Lung microvascular endothelial cell (primary cell): Measurements from ENCODE around the gene DMRTA2. TPM values are rescaled to one million over a fixed set of nuclear protein-coding genes. Genes with fewer than 3 reads are reported as not detected.
"Not testable (repeated sequence)": the region's sequence is repeated elsewhere in the genome, so short reads cannot be mapped to it uniquely, and the experiment has no call there.

Source experiments
- DNase-seq, 2 donors: peaks; one replicate each; pipeline versions ENCODE4 v3.0.0 to v3.0.0-alpha.2; 2010; ENCODE audit warnings: low read depth in 2 of 2
- total RNA-seq: library from RNA; depleted of rRNA; stranded (reverse); fragments of >200 nt; gene quantifications from 2 replicates; pipeline ENCODE4 v1.2.1, GENCODE V29; 2014

Gene DMRTA2
- total RNA-seq, 1 donor from 2014 or later: not detected

- DNase-seq: no peak
These were observed 29.6 kb downstream of the DMRTA2 start for GRCh38 chr1:50393522-50394120.

DNA sequence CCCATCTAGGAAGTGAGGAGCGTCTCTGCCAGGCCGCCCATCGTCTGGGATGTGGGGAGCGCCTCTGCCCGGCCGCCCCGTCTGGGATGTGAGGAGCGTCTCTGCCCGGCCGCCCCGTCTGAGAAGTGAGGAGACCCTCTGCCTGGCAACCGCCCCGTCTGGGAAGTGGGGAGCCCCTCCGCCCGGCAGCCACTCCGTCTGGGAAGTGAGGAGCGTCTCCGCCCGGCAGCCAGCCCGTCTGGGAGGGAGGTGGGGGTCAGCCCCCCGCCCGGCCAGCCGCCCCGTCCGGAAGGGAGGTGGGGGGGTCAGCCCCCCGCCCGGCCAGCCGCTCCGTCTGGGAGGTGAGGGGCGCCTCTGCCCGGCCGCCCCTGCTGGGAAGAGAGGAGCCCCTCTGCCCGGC is 41.7 kb downstream of the DMRTA2 start:
- not testable (repeated sequence) for DNase-seq

DNA sequence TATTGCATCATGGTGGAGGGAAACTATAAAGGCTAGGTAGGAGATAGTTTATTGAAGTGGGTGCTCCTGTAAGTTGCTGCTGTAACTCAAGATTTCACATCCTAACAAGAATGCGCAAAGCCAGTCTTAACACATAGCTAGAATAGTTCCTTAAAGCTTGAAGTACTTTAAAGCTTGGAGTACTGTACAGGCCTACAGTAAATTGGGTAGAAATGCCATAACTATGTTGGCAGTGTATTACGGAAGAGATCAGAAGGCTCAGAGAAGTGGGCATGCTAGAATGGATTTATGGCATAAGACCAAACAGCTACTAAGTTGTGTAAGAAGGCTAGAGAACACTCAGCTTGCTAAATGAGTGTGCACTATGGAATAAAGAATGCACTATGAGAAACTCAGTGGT is 44.5 kb downstream of the DMRTA2 start:
- DNase-seq: no peak

- no peak for DNase-seq
These were observed 49.7 kb downstream of the DMRTA2 start for GRCh38 chr1:50373532-50373931.

GRCh38 chr1:50371749-50372148 is 51.5 kb downstream of the DMRTA2 start:
- no peak for DNase-seq

GRCh38 chr1:50369830-50370229 is 53.4 kb downstream of the DMRTA2 start:
- DNase-seq: peak; percentile 10 to 34

DNA sequence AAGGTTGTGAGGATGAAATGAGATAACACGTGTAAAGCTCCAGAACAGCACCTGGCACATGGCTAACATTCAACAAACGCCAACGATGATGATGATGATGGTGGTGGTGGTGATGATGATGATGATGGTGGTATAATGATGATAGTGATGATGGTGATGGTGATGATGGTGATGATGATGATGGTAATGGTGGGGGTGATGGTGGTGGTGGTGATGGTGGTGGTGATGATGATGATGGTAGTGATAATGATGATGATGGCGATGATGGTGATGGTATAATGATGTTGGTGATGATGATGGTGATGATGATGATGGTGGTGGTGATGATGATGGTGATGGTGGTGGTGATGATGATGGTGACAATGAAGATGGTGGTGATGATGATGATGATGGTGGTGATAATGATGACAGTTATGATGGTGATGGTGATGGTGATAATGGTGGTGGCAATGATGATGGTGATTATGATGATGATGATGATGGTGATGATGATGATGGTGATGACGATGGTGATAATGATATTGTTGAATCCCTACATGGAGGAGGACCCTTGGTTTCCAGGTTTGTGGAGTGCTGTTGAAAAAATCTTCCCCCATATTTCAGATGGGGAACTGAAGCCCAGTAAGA is 54.1 kb downstream of the DMRTA2 start:
- DNase-seq: no peak

GRCh38 chr1:50368179-50369007 is 54.9 kb downstream of the DMRTA2 start:
- DNase-seq: peak; percentile 21 to 45
